Measurements from ENCODE around the gene TRAF7. TPM values are rescaled to one million over a fixed set of nuclear protein-coding genes. Genes with fewer than 3 reads are reported as not detected.
"Not testable (repeated sequence)": the region's sequence is repeated elsewhere in the genome, so short reads cannot be mapped to it uniquely, and the experiment has no call there.

TRAF7 gene
- total RNA-seq, 2 donors from 2014 or later, result 69.0 to 91.7 TPM

GRCh38 chr16:2126161-2126743 is 29.3 kb upstream of the TRAF7 start:
- H3K4me3 Mint-ChIP-seq; DNase-seq (ENCODE audit: low spot score); H3K36me3 Mint-ChIP-seq; H3K27me3 Mint-ChIP-seq; H3K27ac Mint-ChIP-seq; H3K9me3 Mint-ChIP-seq; ATAC-seq: not testable (repeated sequence)
- peaks cover 6 to 11% of the 10 kb centered on the region in 2 donors for H3K4me1 Mint-ChIP-seq (ENCODE audit: low read depth in 2 of 2)

- DNase-seq (ENCODE audit: low spot score); H3K27ac Mint-ChIP-seq; H3K27me3 Mint-ChIP-seq; ATAC-seq; H3K36me3 Mint-ChIP-seq; H3K9me3 Mint-ChIP-seq: not testable (repeated sequence)
- Mint-ChIP-seq H3K4me1 (ENCODE audit: low read depth in 2 of 2) (peaks cover 6 to 11% of the 10 kb centered on the region in 2 donors), H3K4me3 (peak overlapping the region; percentile 8)
Measured at GRCh38 chr16:2126928-2127556, 28.5 kb upstream of the TRAF7 start.

DNA sequence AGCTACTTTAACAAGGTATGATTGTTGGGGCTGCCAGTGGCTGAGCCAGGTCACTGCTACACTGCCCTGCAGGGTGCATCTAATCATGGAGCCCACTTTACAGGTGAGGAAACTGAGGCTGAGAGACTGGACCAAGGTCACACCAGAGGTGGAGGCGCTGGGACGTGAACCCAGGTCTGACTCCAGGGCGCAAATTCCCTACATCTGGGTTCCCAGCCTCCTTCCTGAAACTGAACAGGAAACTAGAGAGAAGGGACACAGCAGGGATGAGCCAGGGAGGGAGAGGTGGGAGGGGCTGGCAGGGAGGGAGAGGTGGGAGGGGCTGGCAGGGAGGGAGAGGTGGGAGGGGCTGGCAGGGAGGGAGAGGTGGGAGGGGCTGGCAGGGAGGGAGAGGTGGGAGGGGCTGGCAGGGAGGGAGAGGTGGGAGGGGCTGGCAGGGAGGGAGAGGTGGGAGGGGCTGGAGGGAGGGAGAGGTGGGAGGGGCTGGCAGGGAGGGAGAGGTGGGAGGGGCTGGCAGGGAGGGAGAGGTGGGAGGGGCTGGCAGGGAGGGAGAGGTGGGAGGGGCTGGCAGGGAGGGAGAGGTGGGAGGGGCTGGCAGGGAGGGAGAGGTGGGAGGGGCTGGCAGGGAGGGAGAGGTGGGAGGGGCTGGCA is 27.8 kb upstream of the TRAF7 start:
- not testable (repeated sequence) for DNase-seq (ENCODE audit: low spot score); H3K4me3 Mint-ChIP-seq; H3K27me3 Mint-ChIP-seq; ATAC-seq; H3K27ac Mint-ChIP-seq; H3K9me3 Mint-ChIP-seq; H3K36me3 Mint-ChIP-seq
- peaks cover 6 to 11% of the 10 kb centered on the region in 2 donors for H3K4me1 Mint-ChIP-seq (ENCODE audit: low read depth in 2 of 2)

- H3K27ac Mint-ChIP-seq; H3K27me3 Mint-ChIP-seq; H3K36me3 Mint-ChIP-seq; H3K9me3 Mint-ChIP-seq; ATAC-seq; DNase-seq (ENCODE audit: low spot score): not testable (repeated sequence)
- H3K4me3 Mint-ChIP-seq, result peak overlapping the region; percentile 80
- H3K4me1 Mint-ChIP-seq (ENCODE audit: low read depth in 2 of 2), result peaks cover 6 to 11% of the 10 kb centered on the region in 2 donors
Measured at GRCh38 chr16:2129251-2129650, 26.3 kb upstream of the TRAF7 start.

DNA sequence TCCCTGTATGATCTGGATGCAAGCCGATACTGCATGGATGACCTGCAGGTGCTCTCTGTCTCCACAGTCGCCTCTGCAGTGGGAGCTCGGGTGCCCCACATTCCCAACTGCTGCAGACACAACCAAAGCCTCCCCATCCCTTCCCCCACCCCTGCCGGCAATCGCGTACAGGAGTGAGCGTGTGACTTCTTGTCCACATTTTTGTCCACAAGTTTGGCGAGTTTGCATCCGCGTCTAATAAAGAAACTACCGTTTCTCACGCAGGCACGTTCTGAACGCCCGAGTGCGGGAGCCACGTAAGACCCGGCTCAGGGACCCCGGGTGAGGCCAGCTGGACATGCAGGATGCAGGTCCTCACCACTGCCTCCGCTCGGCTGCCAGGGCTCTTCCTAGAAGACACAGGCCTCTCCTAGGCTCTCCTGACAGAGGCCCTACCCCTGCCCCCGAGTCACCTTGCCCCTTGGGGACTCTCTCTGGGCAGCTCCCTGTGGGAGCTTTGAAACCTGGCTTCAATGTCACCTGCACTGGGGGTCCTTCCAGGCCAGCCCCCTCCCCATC is 25.6 kb upstream of the TRAF7 start:
- H3K27me3 Mint-ChIP-seq; ATAC-seq; H3K9me3 Mint-ChIP-seq; H3K27ac Mint-ChIP-seq; H3K36me3 Mint-ChIP-seq; DNase-seq (ENCODE audit: low spot score); H3K4me3 Mint-ChIP-seq: not testable (repeated sequence)
- H3K4me1 Mint-ChIP-seq (ENCODE audit: low read depth in 2 of 2), result peaks cover 6 to 11% of the 10 kb centered on the region in 2 donors

DNA sequence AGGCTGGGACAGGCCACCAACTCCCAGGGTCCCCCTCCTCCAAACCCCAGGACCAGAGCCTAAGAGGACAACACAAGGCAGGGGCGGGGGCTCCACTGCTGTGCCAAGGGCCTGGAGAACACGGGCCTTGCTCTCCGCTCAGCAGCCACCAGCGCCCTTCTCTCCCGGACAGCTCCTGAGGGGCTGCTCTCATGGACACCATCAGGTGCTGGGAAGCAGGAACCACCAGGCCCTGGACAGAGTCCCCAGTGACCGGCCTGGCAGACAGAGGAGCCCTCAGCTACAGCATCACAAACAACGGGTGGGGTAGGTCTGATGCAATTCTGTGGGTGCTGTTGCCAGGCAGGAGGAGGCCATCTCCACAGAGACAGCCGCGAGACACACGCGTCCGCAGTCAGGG is 21.8 kb upstream of the TRAF7 start:
- DNase-seq (ENCODE audit: low spot score); H3K4me3 Mint-ChIP-seq; H3K36me3 Mint-ChIP-seq; H3K4me1 Mint-ChIP-seq (ENCODE audit: low read depth in 2 of 2); H3K27ac Mint-ChIP-seq; H3K9me3 Mint-ChIP-seq; H3K27me3 Mint-ChIP-seq; ATAC-seq: not testable (repeated sequence)

GRCh38 chr16:2135071-2135470 is 20.5 kb upstream of the TRAF7 start:
- not testable (repeated sequence) for H3K27ac Mint-ChIP-seq; DNase-seq (ENCODE audit: low spot score); H3K9me3 Mint-ChIP-seq; H3K27me3 Mint-ChIP-seq; H3K36me3 Mint-ChIP-seq; H3K4me1 Mint-ChIP-seq (ENCODE audit: low read depth in 2 of 2); ATAC-seq
- peak overlapping the region; percentile 71 for H3K4me3 Mint-ChIP-seq

DNA sequence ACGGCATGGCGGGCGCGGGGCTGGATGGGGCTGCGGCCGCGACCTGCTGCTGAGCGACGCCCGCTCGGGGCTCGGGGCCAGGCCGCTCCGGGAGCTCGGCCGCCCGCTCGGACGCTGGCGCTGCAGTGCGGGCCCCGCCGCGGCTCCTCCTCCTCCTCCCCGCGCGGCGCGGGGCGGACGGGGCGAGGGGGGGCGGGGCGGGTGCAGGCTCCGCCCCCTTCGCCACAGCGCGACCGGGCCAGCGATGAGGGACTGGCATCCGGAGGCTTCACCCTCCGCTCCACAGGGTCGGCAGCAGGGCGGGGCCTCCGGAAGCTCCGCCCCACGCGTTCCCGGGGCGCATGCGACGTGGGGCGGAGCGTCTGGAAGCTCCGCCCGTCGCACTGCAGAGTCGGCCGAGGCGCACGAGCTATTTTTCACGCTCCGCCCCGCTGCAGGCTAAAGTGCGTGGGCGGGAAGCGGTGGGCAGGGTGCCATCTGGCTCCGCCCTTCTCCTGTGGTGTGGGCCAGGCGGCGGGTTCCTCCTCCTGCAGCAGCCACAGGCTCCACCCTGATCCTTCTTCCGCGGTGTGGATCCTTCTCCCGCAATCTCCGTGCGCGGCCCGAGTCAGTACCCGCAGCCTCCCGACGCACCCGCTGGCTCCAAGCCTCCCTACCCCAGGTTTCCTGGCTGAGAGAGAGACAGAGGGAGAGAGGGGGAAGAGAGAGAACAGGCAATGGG is 19.7 kb upstream of the TRAF7 start, which contains the start of gene PKD1:
PKD1 (minus strand) TSS at position 129 of the 721 bp plus-strand sequence. CDS start 209 bp downstream, outside the sequence.
- Mint-ChIP-seq H3K4me1 (ENCODE audit: low read depth in 2 of 2) (peaks cover 12 to 15% of the 10 kb centered on the region in 2 donors), H3K27ac (peak within 1 kb of the TSS; percentile 86 to 97), H3K4me3 (peak within 1 kb of the TSS; percentile 87)
- not testable (repeated sequence) for H3K27me3 Mint-ChIP-seq, H3K9me3 Mint-ChIP-seq, H3K36me3 Mint-ChIP-seq
- DNase-seq (ENCODE audit: low spot score) (peak; percentile 99), ATAC-seq (peak; percentile 85 to 90)

DNA sequence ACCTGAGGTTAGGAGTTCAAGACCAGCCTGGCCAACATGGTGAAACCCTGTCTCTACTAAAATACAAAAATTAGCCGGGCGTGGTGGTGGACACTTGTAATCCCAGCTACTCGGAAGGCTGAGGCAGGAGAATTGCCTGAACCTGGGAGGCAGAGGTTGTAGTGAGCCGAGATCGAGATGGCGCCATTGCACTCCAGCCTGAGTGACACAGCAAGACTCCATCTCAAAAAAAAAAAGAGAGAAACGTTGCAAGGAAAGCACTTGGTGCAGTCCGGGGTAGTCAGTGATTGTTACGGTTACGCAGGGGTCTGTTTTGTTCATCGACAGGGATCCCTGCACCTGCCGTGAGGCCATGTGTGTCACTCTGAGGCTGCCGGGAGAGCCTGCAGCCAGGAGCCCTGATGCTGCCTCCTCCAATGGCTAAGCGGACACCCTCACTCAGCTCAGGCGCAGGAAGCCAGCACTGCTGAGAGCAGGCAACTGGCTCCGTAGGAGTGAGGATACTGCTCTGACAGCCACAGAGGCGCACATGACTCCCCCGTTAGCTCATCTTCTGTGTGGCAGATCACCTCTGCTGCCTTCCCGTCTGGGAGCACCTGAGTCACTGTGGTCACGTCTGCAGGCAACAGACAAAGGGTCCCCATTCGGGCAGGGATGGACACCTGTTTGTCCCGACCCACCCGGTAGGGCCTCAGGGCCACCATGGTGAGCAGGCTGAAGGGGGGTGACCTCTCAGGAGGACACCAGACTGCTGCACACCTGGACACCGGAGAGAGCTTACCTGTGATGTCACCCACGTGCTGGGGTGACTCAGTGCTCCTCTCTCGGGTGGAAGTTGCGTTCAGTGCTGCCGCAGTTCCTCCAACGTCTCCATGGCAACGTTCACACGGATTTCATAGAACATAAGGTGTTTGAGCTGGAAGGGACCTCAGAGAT is 12.4 kb upstream of the TRAF7 start:
- Mint-ChIP-seq H3K4me1 (ENCODE audit: low read depth in 2 of 2) (peaks cover 6 to 8% of the 10 kb centered on the region in 2 donors), H3K36me3 (no peaks in the 10 kb centered on the region), H3K4me3 (no peak overlapping the region), H3K27ac (no peak overlapping the region), H3K9me3 (no peaks in the 10 kb centered on the region), H3K27me3 (no peaks in the 10 kb centered on the region)
- ATAC-seq (no peak), DNase-seq (ENCODE audit: low spot score) (no peak)

DNA sequence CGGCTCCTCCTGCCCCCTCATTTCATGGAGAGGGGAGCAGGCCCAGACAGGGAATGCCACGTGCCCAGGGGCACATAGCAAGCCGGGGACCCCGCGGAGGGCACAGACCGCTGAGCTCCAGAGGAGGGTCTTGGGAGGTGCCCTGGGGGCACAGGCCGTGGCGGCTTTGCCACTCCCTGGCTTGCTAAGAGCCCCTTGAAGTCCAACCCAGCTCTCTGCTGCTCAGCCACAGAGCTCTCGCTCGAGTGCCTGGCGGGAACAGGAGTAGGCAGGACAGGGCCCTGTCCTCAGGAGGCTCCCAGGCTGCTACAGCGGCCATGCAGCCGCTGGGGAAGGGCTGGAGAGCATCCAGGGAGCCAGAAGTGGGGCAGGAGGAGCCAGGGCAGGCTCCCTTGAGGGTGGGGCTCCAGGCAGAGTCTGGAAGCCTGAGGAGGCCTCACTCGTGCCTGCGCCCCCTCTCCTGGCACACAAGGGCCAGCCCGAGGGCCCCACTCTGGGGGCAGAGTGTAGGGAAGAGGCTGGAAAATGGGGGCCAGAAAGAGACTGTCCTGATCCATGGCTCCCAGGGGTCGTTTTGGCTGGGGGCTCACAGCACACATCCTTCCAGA is 11.6 kb upstream of the TRAF7 start:
- H3K9me3 Mint-ChIP-seq, result no peaks in the 10 kb centered on the region
- H3K4me3 Mint-ChIP-seq, result no peak overlapping the region
- H3K27me3 Mint-ChIP-seq, result no peaks in the 10 kb centered on the region
- H3K4me1 Mint-ChIP-seq (ENCODE audit: low read depth in 2 of 2), result peaks cover 6 to 8% of the 10 kb centered on the region in 2 donors
- H3K27ac Mint-ChIP-seq, result no peak overlapping the region
- DNase-seq (ENCODE audit: low spot score) (no peak), ATAC-seq (no peak)
- H3K36me3 Mint-ChIP-seq, result no peaks in the 10 kb centered on the region

DNA sequence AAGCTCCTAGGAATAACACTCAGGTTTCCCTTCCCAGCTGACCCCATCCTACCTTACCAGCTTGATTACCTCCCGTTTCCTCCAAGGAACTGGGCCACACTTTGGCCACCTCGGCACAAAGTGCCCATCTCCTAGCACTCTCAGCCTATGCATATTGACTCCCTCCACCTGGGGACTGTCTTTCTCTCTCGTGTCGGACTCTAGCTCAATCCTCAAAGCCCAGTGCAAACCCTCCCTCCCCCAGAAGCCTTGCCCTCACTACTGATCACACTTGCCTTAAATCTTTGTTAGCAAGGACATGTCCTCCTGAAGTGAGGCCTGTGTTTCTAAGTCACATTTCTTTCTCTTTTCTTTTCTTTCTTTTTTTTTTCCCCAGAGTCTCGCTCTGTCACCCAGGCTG is 9.7 kb upstream of the TRAF7 start:
- no peaks in the 10 kb centered on the region for H3K36me3 Mint-ChIP-seq
- ATAC-seq (no peak), DNase-seq (ENCODE audit: low spot score) (no peak)
- peaks cover 5 to 6% of the 10 kb centered on the region in 2 donors for H3K4me1 Mint-ChIP-seq (ENCODE audit: low read depth in 2 of 2)
- H3K4me3 Mint-ChIP-seq, result no peak overlapping the region
- H3K27ac Mint-ChIP-seq, result no peak overlapping the region
- no peaks in the 10 kb centered on the region for H3K27me3 Mint-ChIP-seq
- H3K9me3 Mint-ChIP-seq, result no peaks in the 10 kb centered on the region

DNA sequence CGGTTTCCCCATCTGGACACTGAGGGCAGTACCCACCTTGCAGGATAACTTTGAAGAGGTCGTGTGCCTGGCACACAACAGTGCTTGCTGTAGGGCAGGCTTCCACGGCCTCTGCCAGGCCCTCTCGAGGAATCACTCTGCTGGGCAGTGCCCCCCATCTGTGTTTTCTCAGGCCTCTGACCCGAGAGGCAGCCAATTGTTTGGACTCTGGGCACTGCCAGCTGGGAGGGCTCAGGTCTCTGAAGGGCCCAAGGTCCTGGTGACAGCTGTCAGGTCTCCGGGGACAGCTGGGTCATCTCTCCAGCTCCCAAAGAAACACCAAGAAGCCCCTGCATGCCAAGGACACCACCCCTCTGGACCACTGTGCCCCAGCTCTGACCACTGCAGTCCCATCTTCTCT is 8.2 kb upstream of the TRAF7 start:
- H3K27me3 Mint-ChIP-seq, result no peaks in the 10 kb centered on the region
- peak; percentile 46 for DNase-seq (ENCODE audit: low spot score)
- peaks cover 5% of the 10 kb centered on the region for H3K36me3 Mint-ChIP-seq
- no peak overlapping the region for H3K27ac Mint-ChIP-seq
- no peaks in the 10 kb centered on the region for H3K9me3 Mint-ChIP-seq
- ATAC-seq, result no peak
- H3K4me1 Mint-ChIP-seq (ENCODE audit: low read depth in 2 of 2), result peaks cover 4 to 10% of the 10 kb centered on the region in 2 donors
- no peak overlapping the region for H3K4me3 Mint-ChIP-seq
